Astrocyte (in vitro differentiated cells and primary cell): ENCODE data around the gene CSNK1D. TPM values are rescaled to one million over a fixed set of nuclear protein-coding genes. Genes with fewer than 3 reads are reported as not detected.

Source experiments
- DNase-seq: peaks from one replicate; pipeline ENCODE4 v3.0.0-alpha.2; 2010; ENCODE audit warnings: low read depth
- FAIRE-seq: peaks from 2 replicates; lab custom pipeline; 2011; peaks lifted over from hg19 to GRCh38; lab: Jason Lieb, UNC
- H2AFZ ChIP-seq: 2 replicates; pipeline ENCODE4 v1.6.0; 2012; ENCODE audit warnings: low read depth, low read length, inconsistent platforms
- H3K27ac ChIP-seq: 2 replicates; pipeline ENCODE4 v1.5.1; 2011; ENCODE audit warnings: low read depth, low read length, inconsistent platforms
- H3K27me3 ChIP-seq: 2 replicates; pipeline ENCODE4 v1.6.0; 2011; ENCODE audit warnings: low read length, inconsistent platforms; ENCODE audit not compliant: insufficient read depth
- H3K36me3 ChIP-seq: 2 replicates; pipeline ENCODE4 v1.5.1; 2011; ENCODE audit warnings: low read length, inconsistent platforms; ENCODE audit not compliant: insufficient read depth
- H3K4me1 ChIP-seq: 2 replicates; pipeline ENCODE4 v1.5.1; 2011; ENCODE audit warnings: low read length, inconsistent platforms; ENCODE audit not compliant: insufficient read depth
- H3K4me2 ChIP-seq: 2 replicates; pipeline ENCODE4 v1.6.0; 2012; ENCODE audit warnings: low read length, inconsistent platforms
- H3K4me3 ChIP-seq: 2 replicates; pipeline ENCODE4 v1.5.1; 2011; ENCODE audit warnings: low read depth, mild to moderate bottlenecking, low read length, inconsistent platforms; ENCODE audit not compliant: insufficient read depth
- H3K79me2 ChIP-seq: 2 replicates; pipeline ENCODE4 v1.6.0; 2012; ENCODE audit warnings: mild to moderate bottlenecking, low read length, inconsistent platforms; ENCODE audit not compliant: insufficient read depth
- H3K9ac ChIP-seq: 2 replicates; pipeline ENCODE4 v1.6.0; 2012; ENCODE audit warnings: mild to moderate bottlenecking, low read length, inconsistent platforms
- H3K9me3 ChIP-seq: 2 replicates; pipeline ENCODE4 v1.5.1; 2012; ENCODE audit warnings: low read depth, mild to moderate bottlenecking, low read length, inconsistent platforms; ENCODE audit not compliant: insufficient read depth
- H4K20me1 ChIP-seq: 2 replicates; pipeline ENCODE4 v1.6.0; 2012; ENCODE audit warnings: low read length, inconsistent platforms; ENCODE audit not compliant: insufficient read depth
- H3K27ac Mint-ChIP-seq: one replicate; pipeline ENCODE4 v1.8.0; 2021; ENCODE audit warnings: mild to moderate bottlenecking, mixed read lengths; ENCODE audit not compliant: unreplicated experiment
- H3K27me3 Mint-ChIP-seq: one replicate; pipeline ENCODE4 v1.8.0; 2021; ENCODE audit warnings: low read depth, mixed read lengths; ENCODE audit not compliant: unreplicated experiment
- H3K36me3 Mint-ChIP-seq: one replicate; pipeline ENCODE4 v1.8.0; 2021; ENCODE audit warnings: low read depth, mixed read lengths; ENCODE audit not compliant: unreplicated experiment
- H3K4me1 Mint-ChIP-seq: one replicate; pipeline ENCODE4 v1.8.0; 2021; ENCODE audit warnings: low read depth, mixed read lengths; ENCODE audit not compliant: unreplicated experiment
- H3K4me3 Mint-ChIP-seq: one replicate; pipeline ENCODE4 v1.8.0; 2021; ENCODE audit warnings: mild to moderate bottlenecking, moderate library complexity, mixed read lengths; ENCODE audit not compliant: unreplicated experiment
- H3K9me3 Mint-ChIP-seq: one replicate; pipeline ENCODE4 v1.8.0; 2021; ENCODE audit warnings: mild to moderate bottlenecking, mixed read lengths; ENCODE audit not compliant: unreplicated experiment
- CTCF ChIP-seq: IDR thresholded peaks from 2 replicates; pipeline ENCODE4 v1.5.1; 2011; ENCODE audit warnings: low read depth, mild to moderate bottlenecking, inconsistent platforms, low read length, moderate library complexity; ENCODE audit not compliant: insufficient read depth
- EZH2 ChIP-seq: IDR thresholded peaks from 2 replicates; pipeline ENCODE4 v1.6.1; 2012; ENCODE audit warnings: mild to moderate bottlenecking, low read length, inconsistent platforms; ENCODE audit not compliant: insufficient read depth
- total RNA-seq: library from RNA; stranded (reverse); gene quantifications from 2 replicates; pipeline ENCODE4 v1.2.1, GENCODE V29; 2021

CSNK1D gene
- total RNA-seq, 1 donor from 2014 or later, result 153 TPM

- peak; percentile 48 for DNase-seq
- Mint-ChIP-seq H3K27me3 (no peaks in the 10 kb centered on the region), H3K27ac (no peak within 1 kb of the TSS), H3K9me3 (no peaks in the 10 kb centered on the region), H3K4me1 (no peaks in the 10 kb centered on the region), H3K4me3 (peak within 1 kb of the TSS; percentile 93), H3K36me3 (no peaks in the 10 kb centered on the region)
- Histone ChIP-seq H3K4me2 (peak within 1 kb of the TSS; percentile 88), H3K9me3 (no peaks in the 10 kb centered on the region), H2AFZ (peak within 1 kb of the TSS; percentile 60), H4K20me1 (peaks cover 30% of the 10 kb centered on the region), H3K79me2 (peaks cover 45% of the 10 kb centered on the region), H3K27ac (peak within 1 kb of the TSS; percentile 47), H3K27me3 (no peaks in the 10 kb centered on the region), H3K9ac (peak within 1 kb of the TSS; percentile 65), H3K4me1 (peaks cover 24% of the 10 kb centered on the region), H3K4me3 (peak within 1 kb of the TSS; percentile 68), H3K36me3 (no peaks in the 10 kb centered on the region)
- no peak for TF ChIP-seq CTCF
- TF ChIP-seq EZH2, result no peak
- FAIRE-seq, result no peak
Observed at GRCh38 chr17:82228842-82229697, 44.4 kb downstream of the CSNK1D start, which contains the start of gene SLC16A3. Gene SLC16A3, plus strand, starts transcription at chr17:82229042. Its CDS starts 6,967 bp downstream, at chr17:82236009.

DNA sequence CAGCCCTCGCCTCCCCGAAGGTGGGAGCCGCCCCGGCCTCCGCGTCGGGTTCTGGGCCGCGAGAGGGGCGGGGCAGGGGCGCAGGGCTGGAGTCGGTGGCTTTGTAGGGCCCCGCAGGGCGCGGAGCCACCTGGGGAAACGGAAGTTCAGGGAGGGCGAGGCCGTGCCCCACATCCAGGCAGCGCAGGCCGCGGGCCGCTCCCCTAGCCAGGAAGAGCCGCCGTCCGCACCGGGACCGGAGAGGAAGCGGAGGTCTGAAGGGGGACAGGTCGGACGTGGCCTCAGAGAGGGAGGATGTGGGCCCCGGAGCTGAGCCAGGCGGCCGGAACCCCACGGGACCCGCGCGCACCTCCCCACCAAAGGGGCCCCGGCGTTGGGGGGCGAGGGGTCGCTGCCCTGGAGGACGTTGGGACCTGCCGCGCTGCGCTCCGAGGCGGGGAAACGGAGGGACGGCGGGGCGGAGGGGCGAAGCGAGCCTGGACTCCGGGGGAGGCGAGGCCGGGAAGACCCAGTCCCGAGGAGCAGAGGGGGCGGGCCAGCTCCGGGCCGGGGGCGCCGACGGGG lies 45.1 kb downstream of the CSNK1D start:
- H2AFZ ChIP-seq, result peak overlapping the region; percentile 60
- no peaks in the 10 kb centered on the region for H3K9me3 ChIP-seq
- peaks cover 41% of the 10 kb centered on the region for H3K79me2 ChIP-seq
- H3K4me3 ChIP-seq, result peak overlapping the region; percentile 50
- peak overlapping the region; percentile 47 for H3K27ac ChIP-seq
- H3K9me3 Mint-ChIP-seq, result no peaks in the 10 kb centered on the region
- TF ChIP-seq EZH2, result no peak
- no peak for TF ChIP-seq CTCF
- peak overlapping the region; percentile 64 for H3K4me3 Mint-ChIP-seq
- H3K36me3 Mint-ChIP-seq, result no peaks in the 10 kb centered on the region
- peaks cover 24% of the 10 kb centered on the region for H3K4me1 ChIP-seq
- FAIRE-seq (no peak), DNase-seq (no peak)
- no peaks in the 10 kb centered on the region for H3K36me3 ChIP-seq
- peak overlapping the region; percentile 58 for H3K9ac ChIP-seq
- H3K4me2 ChIP-seq, result peak overlapping the region; percentile 88
- H3K4me1 Mint-ChIP-seq, result no peaks in the 10 kb centered on the region
- H4K20me1 ChIP-seq, result peaks cover 26% of the 10 kb centered on the region
- H3K27me3 ChIP-seq, result no peaks in the 10 kb centered on the region
- no peaks in the 10 kb centered on the region for H3K27me3 Mint-ChIP-seq
- H3K27ac Mint-ChIP-seq, result no peak overlapping the region
